NCI-H446 (cell line): ENCODE results near the gene FUT7.

ENCODE experiments used
- DNase-seq, 2 experiments: peaks; one replicate each; lab custom pipeline; 2025; lab: John Stamatoyannopoulos, UW

Gene FUT7

DNA sequence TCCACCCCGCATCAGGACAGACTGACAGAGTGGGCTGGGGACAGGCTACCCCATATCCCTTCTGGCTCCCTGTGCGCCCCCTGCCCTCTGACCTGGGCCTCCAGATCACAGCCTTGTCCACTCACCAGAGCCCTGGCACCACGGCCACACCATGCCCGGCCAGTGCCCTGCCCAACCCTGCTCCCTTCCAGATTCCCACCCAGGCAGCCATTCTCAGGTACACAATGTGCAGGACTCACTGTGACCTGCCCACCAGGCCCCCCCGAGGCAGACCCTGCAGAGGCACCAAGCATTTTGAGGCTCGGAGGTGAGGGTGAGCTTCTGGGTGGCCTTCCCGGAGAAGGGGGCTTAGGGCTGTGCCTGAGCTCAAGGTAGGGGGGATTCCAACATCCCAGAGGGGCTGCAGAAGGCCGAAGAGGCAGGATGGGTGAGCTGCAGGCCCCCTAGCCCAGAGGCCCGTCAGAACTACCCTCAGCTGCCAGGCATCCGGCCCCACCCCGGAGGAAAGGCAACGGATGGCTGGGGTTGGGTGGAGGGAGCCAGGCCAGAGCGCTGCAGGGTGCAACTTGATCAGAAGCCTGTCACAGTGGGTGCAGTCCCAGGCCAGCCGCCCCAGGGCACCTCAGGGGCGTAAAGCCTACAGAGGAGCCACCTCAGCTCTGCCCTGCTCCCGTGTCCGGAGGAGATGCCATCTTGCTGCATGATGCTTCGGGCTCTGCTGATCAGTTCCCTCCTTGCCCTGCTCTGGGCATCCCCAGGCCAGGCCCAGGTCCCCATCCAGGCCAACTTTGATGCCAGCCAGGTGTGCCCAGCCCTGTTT lies 49.4 kb downstream of the FUT7 start, which contains the start of gene LCNL1:
Gene LCNL1, plus strand, starts transcription at position 762 of the 820 bp plus-strand sequence. CDS start 594 bp downstream, outside the sequence.
- no peak for DNase-seq

DNA sequence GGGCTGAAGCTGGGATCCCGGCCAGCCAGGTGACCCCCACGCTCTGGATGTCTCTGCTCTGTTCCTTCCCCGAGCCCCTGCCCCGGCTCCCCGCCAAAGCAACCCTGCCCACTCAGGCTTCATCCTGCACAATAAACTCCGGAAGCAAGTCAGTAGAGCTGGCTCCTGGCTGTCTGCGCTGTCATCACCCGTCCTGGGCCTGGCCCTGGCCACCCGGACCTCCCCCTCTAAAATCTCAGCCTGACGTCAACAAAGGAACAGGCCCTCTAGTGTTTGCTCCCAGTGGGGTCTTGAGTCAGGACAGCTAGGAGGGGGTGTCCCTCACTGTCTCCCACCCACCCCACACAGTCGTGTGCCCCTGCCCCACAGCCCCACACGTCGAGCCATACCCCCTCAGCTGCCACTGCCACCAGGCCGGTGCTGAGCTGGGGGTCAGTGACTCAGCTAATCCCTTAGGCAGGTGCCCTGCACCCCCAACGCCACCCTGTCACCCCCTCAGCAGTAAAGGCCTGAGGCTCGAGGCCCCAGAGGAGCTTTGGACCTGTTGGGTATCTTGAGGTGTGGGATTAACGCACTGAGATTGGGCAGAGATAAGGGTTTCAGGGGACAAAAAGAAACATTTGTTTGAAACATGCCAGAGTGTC lies 50.2 kb downstream of the FUT7 start:
- DNase-seq = no peak

DNA sequence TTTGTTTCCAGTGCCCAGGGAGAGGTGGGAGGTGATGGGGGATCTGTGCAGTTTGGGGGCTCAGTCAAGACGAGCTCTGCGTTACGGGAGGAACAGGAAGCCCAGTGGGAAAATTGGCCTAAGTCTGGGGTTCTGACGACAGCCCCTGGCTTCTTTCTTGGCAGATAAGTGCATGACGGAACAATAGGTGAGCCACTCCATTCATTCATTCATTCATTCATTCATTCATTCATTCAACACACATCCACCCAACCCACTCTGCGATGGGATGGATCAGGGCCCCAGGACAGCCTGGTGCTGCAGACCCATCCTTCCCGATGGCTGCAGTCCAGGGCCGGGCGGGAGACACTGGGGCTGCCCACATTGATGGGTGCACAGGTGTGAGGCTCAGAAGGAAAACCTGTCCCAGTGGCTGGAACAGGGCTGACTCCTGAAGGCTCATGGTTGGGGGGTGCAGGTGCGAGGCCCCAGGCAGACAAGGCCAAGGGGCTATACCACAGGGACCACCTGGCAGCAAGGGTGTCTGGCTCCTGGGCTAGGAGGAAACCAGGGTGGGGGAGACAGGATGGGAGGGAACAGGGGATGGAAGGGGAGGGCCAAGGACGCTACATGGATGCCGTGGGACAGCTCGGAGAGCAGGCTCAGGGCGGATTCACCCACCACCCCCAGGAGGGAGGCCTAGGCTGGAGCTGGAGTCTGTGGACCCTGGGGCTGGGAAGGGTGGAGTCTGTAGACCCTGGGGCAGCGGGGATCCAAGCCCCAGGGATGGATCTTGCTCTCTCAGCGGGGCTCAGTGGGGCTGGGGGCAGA lies 51.0 kb downstream of the FUT7 start:
- no peak for DNase-seq
